Stimulated activated naive CD4-positive, alpha-beta T cell treated with Interleukin-2 at 50 U/mL for 16 hours (primary cell): ENCODE data around the gene URGCP.
"Not testable (repeated sequence)": the region's sequence is repeated elsewhere in the genome, so short reads cannot be mapped to it uniquely, and the experiment has no call there.

Experiments
- DNase-seq: peaks from one replicate; lab custom pipeline; 2025; lab: John Stamatoyannopoulos, UW

URGCP gene

DNA sequence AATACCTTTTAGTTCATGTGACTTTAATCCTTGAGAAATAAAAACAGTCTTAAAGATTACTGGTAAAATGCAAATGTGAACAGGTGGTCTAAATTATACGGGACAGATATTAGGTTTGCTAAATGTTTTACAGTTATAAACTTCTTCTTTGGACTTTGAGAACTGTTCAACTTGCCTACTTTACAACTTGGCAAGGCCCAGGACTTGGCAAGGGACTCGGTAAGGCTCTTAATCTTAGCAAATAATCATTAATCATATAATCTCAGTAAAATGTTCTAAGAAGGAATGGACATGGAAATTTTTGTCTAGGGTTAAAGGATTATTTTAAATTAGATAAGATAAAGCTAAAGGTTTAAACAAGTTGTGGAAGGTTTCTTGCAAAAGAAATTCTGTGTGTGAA lies 15.0 kb upstream of the URGCP start:
- no peak for DNase-seq

DNA sequence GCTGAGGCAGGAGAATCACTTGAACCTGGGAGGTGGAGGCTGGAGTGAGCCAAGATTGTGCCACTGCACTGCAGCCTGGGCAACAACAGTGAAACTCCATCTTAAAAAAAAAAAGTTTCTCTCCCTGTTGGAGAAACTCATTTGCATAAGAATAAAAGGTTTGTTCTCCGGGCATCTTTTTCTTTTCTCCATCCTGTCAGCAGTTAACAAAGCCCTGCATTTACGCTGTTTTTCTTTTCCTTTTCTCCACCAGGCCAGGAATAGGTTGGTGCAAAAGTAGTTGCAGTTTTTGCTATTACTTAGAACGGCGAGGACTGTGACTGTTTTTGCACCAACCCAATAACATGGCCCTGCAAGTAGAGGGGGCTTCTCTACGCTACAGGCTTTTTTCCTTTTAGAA lies 9.5 kb upstream of the URGCP start:
- no peak for DNase-seq

DNA sequence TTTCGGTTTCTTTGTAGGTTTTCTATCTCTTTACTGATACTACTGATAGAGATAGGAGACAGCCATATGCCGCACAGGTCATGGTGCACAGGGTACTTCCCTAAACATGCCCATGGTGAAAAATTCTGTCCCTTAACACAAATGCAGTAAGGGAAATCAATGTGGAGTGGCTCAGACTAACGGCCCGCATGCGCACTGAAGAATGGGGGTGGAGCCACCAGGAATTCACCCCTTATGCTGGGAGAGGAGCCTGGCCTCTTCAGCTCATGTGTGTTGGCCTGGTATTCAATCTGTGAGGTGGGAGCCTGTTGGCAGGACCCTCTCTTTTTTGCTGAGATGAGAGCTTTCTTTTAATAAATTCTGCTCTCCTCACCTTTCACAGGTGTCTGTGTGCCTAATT lies 8.4 kb upstream of the URGCP start:
- no peak for DNase-seq

DNA sequence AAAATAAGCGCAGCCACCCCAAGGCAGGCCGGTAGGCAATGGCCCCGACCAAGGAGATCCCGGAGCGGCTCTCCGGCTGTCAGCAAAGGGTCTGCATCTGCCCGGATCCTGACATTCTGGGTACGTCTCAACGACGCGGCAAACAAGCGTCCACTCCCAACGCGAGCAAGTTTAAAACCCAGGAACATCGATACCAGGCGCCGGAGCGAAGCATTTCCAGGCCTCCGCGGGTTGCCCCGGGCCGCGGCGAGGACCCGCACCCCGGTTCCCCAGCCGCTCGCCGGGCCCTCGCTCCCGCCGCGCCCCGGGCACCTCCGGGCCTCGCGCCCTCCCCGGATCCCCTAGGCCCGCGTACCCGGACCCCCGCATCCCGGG lies 453 bp downstream of the URGCP start:
- DNase-seq = no peak

DNA sequence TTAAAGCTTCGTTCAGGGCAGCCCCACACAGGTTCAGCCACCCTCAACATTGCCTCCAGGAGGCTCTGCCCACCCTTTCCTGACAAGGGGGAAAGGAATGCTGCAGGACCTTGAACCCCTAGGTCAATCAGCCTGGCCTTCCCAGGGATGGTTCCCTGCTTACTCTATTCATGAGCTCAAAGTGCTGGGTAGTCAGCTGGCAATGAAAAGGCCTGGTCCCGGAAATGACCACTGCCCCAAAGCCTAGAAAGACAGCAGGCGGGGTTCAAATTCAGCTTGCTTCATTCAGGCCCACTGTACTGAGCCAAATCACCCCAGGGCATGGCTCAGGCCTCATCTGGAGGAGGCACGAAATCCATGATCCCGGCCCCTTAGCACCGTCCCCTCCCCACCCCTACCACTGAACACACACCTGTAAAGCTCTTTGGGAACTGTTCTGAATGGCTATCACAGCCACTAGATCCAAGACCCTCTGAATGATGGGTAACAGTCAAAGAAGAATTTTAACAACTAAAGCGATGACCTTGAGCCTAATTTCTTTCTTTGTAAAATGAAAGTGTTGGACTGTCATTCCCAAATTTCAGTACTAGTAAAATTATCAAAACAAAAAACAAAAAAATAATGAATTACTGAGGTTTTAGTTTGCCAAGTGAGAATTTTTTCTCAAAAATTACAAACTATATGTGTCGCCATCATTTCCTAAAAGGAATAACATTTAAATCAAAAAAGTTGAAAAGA lies 1.0 kb downstream of the URGCP start:
- DNase-seq = no peak

DNA sequence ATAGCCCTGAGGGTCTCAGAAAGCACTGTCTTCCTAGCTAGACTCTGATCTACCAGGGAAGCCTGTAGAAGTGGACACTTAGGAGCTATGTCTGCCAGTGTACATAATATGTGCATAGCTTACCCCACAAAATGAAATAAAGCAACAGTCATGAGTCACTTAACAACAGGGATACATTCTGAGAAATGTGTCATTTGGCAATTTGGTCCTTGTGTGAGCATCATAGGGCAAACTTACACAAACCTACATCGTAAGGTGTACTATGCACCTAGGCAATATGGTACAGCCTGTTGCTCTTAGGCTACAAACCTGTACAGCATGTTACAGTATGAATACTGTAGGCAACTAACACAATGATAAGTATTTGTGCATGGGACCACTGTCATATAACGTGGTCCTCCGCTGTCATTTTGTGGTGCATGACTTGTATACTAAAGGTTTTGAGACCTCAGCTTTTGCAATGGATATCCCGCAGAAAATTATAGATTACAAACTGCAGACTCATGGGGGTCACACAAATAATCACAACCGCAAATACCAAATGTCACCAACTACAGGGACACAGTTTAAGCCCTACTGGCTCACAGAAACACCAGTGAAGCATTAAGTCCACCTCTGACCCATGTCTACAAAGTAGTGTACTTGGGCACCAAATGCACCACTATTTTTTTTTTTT lies 1.7 kb downstream of the URGCP start:
- DNase-seq = no peak

DNA sequence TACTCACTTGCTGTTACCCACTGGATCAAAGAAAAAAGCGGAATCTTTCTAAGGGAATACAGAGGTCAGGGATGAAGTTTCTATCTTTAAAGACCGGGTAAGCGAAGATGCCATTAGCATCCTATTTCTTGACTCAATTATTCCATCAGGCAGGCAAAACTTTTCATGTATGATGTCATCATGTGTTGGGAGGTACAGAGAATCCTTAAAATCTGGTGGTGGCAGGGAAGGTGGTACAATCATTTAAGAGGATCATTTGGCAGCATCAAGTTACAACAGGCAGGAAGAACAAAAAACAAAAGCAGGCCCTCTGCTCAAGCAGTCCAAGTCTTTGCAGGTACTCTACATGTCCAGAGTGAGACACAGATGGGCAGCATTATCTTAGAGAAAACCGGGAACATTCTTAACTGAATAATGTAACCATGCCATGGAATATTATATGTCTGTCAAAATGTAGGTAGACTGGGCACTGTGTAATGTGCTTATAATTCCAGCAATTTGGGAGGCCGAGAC lies 3.8 kb downstream of the URGCP start:
- DNase-seq = no peak

DNA sequence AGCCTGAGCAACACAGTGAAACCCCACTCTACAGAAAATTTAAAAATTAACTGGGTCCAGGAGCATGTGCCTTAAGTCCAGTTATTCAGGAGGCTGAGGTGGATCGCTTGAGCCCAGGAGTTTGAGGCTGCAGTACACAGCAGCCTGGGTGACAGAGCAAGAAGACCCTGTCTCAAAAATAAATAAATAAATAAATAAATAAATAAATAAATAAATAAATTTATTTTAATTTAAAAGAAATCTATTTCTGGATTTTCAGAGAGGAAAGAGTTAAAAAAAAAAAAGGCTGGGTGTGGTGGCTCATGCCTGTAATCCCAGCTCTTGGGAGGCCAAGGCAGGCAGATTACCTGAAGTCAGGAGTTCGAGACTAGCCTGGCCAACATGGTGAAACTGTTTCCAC lies 7.8 kb downstream of the URGCP start:
- not testable (repeated sequence) for DNase-seq

DNA sequence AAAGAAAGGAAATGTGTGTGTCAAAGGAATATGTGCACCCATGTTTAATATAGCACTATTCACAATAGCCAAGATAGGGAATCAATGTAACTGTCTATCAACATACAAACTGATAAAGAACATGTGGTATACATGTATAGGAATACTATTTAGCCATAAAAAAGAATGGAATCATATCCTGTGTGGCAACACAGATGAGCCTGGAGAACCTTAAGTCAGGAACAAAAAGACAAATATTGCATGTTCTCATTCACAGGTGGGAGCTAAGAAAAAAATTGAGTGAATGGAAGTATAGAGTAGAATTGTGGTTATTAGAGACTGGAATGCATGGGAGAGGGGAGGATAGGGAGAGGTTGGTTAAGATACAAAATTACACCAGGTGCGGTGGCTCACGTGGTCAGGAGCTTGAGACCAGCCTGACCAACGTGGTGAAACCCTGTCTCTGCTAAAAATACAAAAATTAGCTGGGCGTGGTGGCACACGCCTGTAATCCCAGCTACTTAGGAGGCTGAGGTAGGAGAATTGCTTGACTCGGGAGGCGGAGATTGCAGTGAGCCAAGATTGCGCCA lies 10.5 kb downstream of the URGCP start:
- no peak for DNase-seq

DNA sequence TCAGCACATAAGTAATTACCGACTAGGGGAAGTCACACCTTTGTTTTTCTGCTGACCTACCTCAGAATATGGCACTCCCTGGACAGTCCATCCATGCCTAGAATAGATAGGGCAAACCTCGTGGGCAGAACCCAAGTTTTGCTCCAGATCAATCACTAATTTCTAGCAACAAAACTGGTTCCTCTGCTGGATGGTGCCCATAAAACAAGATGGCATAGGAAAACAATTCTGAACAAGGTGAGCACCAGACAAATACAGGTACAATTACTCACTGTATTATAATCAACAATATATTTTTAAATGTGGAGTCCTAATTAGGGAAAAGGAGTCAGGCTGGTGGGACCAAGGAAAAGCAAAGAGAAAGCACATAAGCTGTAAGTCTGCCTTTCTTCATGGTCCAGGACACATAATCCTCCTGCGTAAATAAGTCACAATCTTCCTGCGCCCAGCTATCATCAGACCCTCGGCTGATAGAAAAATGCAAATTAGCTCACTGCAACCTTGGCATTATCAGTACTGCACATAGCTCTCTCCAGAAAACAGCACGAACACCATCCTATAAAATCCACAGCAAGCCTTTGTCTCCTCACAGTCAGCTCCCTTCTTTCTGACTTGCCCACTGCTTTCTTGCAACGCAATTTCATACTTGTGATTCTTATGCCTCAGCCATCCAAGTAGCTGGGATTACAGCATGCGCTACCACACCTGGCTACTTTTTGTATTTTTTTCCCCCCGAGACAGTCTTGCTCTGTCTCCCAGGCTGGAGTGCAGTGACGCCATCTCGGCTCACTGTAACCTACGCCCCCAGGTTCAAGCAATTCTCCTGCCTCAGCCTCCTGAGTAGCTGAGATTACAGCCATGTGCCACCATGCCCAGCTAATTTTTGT lies 15.1 kb downstream of the URGCP start:
- no peak for DNase-seq

DNA sequence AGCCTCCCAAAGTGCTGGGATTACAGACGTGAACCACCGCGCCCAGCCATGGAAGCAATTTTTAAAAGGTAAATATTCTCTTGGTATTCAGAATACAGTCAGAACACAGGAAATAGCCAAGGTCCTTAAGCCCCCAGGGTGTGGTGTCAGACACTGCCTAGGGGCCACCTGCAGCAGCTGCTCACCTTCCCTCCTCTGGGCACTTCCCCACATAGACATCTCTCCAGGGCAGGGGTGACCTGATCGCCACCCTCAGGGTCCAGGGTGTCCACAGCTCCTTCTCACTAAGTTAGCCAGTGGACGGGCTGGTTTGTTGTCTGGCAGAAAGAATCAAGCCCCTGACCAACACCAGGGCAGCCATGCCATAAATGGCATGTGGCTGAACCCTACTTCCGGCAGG lies 15.9 kb downstream of the URGCP start:
- DNase-seq = no peak

DNA sequence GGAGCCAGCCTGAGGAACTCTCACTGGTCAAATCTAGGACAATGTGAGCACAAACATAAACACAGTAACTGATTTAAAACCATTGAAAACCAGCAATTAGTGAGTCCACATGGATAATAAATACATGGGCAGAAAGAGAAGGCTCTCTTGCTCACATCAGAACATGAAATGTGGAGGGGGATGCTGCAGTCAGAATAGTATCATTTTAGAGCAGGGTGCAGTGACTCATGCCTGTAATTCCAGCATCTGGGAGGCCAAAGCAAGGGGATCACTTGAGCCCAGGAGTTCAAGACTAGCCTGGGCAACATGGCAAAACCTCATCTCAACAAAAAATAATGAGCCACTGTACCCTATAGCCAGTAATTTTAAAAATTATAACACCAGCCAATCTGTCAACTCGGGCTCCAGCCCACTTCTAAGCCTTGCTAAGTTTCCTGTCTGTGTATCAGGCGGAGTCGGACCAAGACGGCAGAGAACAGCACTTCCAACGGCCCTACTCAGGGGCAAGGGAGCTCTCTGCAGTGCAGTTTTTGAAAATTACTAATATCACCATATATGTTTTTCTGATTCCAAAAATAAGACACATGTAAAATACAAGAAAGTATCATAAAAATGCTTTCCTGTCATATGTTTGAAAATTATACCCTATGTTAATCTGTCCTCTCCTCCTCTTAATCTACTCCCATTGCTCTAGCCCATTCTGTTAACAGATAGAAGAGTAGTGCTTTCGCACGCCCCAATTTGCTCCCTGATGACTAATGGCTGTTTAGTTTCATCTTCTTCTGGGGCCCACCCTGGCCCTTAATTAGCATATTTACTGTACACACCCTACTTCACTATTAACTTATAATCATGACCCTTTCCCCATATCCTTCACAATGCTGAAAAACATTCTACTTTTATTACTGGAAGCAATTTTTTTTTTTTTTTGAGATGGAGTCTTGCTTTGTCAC lies 17.1 kb downstream of the URGCP start:
- no peak for DNase-seq

DNA sequence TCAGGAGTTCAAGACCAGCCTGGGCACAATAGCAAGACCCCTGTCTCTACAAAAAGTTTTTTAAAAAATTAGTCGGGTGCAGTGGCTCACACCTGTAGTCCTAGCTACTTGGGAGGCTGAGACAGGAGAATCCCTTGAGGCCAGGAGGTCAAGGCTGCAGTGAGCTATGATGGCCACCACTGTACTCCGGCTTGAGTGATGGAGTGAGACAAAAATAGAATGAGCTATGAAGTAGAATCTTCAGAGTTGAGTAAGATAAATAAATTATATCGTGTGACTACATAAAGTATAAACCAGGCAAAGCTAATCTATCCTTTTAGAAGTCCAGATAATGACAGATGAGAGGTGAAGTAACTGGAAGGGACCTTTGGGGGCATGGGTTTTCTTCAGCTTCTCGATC lies 21.8 kb downstream of the URGCP start:
- no peak for DNase-seq

DNA sequence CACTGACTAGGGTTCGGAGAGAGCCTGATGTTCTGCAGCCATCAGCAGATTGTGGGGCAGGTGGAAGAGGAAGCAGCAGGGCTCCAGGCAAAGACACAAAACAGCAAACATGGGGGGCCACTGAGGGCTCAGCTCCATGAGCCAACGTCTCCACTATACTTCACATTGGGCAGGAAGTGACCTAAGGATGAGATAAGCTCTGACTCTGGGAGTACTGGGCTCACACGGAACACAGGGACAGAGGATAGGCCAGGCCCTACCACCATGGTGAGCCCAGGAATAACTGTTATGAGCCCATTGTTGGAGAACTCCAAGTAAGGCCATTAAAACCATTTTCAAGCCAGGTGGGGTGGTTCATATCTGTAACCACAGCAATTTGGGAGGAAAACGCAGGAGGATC lies 22.2 kb downstream of the URGCP start:
- DNase-seq = no peak

DNA sequence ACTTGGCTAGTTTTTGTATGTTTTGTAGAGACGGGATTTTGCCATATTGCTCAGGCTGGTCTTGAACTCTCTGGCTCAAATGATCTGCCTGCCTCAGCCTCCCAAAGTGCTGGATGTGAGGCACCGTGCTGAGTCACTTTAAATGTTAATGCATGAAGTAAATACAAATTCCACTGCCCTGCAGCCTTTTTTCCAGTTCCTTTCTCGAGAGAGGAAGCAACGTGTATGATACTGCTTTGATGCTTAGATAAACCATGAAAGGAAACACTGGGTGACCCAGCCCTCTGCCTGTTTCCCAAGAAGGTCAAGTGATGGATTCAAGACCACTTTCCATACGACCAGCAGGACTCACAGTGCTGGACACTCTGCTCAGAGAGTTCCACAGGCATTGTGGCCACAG lies 25.8 kb downstream of the URGCP start:
- DNase-seq = no peak

DNA sequence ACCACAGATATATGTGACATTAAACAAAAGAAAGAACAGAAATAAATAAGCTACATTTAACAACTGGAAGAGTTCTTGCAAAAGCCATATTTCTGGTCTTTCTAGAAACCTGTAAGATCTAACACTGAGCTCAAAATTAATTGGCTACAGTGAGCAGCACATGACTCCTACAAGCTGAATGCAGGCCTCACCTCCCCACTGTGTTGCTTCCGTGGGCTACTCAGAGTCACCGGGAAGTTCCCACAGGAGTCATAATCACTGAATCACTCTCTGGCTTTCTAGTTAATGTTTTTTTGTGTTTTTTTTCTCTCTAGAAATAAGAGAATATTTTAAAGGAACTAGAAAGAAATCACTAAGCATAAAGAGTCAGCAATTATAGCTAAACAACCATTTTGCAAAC lies 26.9 kb downstream of the URGCP start:
- no peak for DNase-seq

DNA sequence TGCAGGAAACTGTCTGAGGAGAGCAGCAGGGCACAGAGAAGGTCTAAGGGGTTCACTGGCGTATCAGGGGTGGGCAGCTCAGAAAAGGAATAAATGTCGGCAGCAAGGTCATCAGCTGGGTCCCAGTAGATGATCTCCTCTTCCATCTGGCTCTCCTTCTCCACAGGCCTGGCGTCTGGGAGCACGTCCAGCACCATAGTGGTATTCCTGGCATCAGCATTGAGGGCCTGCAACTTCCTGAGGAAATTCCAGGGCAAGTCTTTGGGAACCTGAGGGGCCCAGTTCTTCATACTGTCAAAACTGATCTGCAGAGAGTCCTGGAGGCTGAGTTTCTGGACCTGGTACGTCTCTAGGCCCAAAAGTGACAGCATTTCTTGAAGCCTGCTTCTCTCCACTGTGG lies 27.5 kb downstream of the URGCP start:
- no peak for DNase-seq

DNA sequence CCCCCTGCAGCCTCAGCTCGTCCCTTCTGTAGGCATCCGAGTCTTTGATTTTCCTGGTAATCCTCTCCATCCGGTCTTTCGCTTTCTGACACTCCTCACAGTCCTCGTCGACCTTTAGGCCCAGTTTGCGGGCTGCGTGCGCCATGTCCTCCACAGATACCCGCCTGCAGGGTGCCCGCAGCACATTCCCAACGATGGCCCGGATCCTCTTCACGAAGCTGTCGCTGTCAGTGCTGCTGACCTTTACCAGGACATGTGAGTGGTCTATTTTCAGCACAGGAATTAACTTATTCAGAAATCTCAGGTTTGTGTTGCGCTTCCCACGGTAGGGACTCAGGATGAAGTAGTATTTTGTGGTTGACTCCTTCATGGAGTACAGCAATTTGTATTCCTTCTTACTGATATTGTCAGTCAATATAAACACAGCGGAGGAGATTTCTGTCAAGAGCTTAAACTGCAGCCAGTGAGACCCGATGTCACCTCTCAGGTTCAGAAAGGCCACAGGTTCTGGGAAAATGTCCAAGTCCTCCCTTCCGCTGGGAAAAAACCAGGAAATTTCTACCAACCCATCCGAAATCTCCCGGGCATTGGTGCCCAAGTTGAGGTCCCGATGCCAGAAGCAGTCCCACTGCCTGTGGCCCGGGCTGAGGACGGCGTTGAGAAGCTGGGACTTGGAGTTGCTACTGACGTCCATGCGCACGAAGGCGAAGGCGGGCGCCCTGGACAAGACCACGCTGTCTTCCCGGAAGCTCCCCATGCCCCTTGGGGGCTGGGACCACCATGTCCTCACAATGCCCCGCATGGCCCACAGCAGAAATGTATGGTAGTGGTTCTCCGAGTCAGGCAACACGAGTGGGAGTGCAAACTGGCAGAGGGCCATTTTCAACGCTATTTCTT lies 28.2 kb downstream of the URGCP start:
- no peak for DNase-seq

DNA sequence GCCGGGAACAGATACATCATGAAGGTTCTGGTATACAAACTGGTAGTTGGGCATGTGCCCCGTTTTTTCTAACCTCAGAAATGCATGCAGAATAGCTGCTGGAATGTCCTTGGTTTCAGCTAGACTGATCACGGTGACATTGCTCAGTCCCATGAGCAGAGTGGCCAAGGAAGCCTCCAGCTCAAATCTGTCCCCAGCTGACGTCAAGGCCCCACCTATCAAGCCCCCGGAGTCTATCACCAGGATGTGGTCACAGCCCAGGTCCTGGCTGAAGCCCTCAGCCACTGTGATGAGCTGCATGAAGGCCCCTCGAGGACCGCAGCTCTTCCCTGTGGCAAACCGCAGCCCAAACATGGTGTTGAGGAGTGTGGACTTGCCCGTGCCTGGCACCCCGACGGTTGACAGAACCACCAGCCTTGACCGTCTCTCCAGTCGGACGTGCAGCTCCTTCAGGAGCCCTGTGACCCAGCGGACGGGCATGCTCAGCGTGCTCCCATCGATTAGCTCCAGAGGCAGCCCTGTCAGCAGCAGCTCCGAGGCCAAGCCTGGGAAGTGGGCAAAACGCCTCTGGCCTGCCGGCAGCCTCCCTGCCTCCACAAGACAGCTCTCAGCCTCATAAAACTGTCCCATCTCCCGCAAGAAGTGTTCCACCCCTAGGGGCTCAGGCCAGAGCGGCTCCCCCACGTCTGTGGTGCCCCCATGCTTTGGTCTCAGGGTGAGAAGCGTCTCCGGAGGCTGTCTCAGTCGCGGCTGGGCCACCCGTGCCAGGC lies 29.2 kb downstream of the URGCP start:
- DNase-seq = no peak
